ENCODE results near the gene HDGFL2.

Gene HDGFL2

DNA sequence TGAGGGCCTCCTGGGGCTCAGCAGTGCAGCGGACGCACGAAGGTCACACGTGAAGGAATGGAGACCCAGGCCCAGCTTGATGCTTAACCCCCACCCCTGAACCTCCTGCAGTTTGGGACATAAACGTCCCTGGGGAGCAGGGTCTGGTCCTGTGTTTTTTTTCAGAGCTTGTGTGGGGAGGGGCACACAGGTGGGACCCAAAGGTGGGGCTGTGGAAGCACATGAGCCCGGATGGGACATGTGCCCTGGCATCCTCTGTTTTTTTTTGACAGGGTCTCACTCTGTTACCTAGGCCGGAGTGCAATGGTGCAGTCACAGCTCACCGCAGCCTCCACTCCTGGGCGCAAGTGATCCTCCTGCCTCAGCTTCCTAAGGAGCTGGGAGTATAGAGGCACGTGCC is 35.0 kb upstream of the HDGFL2 start:
- no peak for DNase-seq (ENCODE audit: low read depth in 2 of 2)
- no peak for TF ChIP-seq CTCF (IDR thresholded peaks at IDR 0.05; ENCODE audit: low read depth, low read length)
- H3K4me3 ChIP-seq (replicated peaks in 1 of 2; ENCODE audit: low read depth in 2 of 2, low read length in 2 of 2), result no peak overlapping the region

DNA sequence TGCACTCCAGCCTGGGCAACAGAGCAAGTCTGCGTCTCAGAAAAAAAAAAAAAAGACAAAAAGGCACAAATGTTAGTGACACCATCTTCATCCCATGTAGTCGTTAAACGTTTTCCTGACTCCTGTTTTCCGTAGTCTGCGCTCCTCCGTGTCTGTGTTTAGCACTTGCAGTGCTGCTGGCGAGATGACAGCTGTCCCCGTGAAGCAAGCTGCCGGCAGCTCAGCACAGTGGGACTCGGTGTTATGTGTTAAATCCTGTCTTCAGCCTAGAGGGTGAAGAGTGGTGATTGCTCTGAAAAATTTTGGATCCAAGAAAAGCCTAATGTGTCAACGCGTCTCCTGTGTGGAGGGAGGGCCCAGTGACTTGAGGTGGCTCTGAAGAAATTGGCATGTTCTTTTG is 32.9 kb upstream of the HDGFL2 start:
- H3K4me3 ChIP-seq (replicated peaks in 1 of 2; ENCODE audit: low read depth in 2 of 2, low read length in 2 of 2), result no peak overlapping the region
- no peak for TF ChIP-seq CTCF (IDR thresholded peaks at IDR 0.05; ENCODE audit: low read depth, low read length)
- DNase-seq (ENCODE audit: low read depth in 2 of 2), result no peak

GRCh38 chr19:4441994-4442818 is 29.9 kb upstream of the HDGFL2 start:
- H3K4me3 ChIP-seq (replicated peaks in 1 of 2; ENCODE audit: low read depth in 2 of 2, low read length in 2 of 2), result no peak overlapping the region
- TF ChIP-seq CTCF (IDR thresholded peaks at IDR 0.05; ENCODE audit: low read depth, low read length), result no peak
- no peak for DNase-seq (ENCODE audit: low read depth in 2 of 2)

GRCh38 chr19:4442819-4443146 is 29.3 kb upstream of the HDGFL2 start:
- no peak for TF ChIP-seq CTCF (IDR thresholded peaks at IDR 0.05; ENCODE audit: low read depth, low read length)
- no peak for DNase-seq (ENCODE audit: low read depth in 2 of 2)
- no peak overlapping the region for H3K4me3 ChIP-seq (replicated peaks in 1 of 2; ENCODE audit: low read depth in 2 of 2, low read length in 2 of 2)

- no peak overlapping the region for H3K4me3 ChIP-seq (replicated peaks in 1 of 2; ENCODE audit: low read depth in 2 of 2, low read length in 2 of 2)
- DNase-seq (ENCODE audit: low read depth in 2 of 2), result no peak
- TF ChIP-seq CTCF (IDR thresholded peaks at IDR 0.05; ENCODE audit: low read depth, low read length), result no peak
Observed at GRCh38 chr19:4443188-4443587, 28.9 kb upstream of the HDGFL2 start.

DNA sequence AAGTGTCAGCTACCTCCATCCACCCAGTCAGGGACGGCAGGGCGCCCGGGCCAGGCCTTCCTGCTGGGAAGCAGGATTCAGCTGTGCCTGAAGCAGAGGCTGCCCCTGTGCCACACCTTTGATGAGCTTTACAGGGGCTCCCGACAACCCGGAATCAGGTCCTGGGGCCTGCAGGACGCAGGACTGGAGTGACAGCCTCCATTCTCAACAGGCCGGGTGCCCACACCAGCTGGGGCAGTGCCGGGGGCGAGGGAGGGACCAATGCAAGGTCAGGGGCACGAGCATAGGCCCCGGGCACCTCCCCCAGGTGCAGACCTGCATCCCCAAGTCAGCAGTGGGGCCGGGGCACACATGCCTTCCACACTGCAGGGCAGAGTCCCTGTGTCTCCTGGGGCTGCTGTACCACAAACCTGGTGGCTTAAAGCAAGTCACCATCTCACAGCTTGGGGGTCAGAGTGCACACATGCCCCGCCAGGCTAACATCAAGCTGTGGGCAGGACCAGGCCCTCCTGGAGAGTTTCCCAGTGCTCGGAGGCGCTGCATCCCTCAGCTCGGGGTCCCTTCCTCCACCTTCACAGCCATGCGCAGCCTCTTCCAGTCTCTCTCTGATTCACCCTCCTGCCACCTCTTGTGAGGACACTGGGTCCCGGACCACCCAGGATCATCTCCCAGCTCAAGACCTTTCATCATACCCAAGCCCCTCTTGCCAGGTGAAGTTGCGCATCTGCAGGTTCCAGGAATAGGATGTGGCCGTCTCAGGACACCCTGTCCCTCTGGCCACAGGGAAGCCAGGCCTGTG is 27.9 kb upstream of the HDGFL2 start:
- DNase-seq (ENCODE audit: low read depth in 2 of 2), result no peak
- H3K4me3 ChIP-seq (replicated peaks in 1 of 2; ENCODE audit: low read depth in 2 of 2, low read length in 2 of 2), result no peak overlapping the region
- no peak for TF ChIP-seq CTCF (IDR thresholded peaks at IDR 0.05; ENCODE audit: low read depth, low read length)
